Fibroblast of lung (primary cell): ENCODE results near the gene KIAA1614. TPM values are rescaled to one million over a fixed set of nuclear protein-coding genes. Genes with fewer than 3 reads are reported as not detected.

Experiments
- DNase-seq, 2 donors: peaks; one replicate each; pipeline versions ENCODE4 v3.0.0 to v3.0.0-alpha.2; 2010; ENCODE audit warnings: low read depth in 2 of 2
- H2AFZ ChIP-seq: 2 replicates; pipeline ENCODE4 v1.5.1; 2012; ENCODE audit warnings: low read length, control low read depth, inconsistent platforms
- H3K27ac ChIP-seq: 2 replicates; pipeline ENCODE4 v1.5.1; 2011; ENCODE audit warnings: low read length, control low read depth; ENCODE audit not compliant: insufficient read depth
- H3K27me3 ChIP-seq: 2 replicates; pipeline ENCODE4 v1.5.1; 2011; ENCODE audit warnings: mild to moderate bottlenecking, low read length; ENCODE audit not compliant: control insufficient read depth, insufficient read depth
- H3K36me3 ChIP-seq: 2 replicates; pipeline ENCODE4 v1.5.1; 2011; ENCODE audit warnings: low read length; ENCODE audit not compliant: control insufficient read depth, insufficient read depth
- H3K4me1 ChIP-seq: 2 replicates; pipeline ENCODE4 v1.5.1; 2011; ENCODE audit warnings: low read length; ENCODE audit not compliant: control insufficient read depth, insufficient read depth; ENCODE audit errors: extremely low read depth
- H3K4me2 ChIP-seq: 2 replicates; pipeline ENCODE4 v1.5.1; 2011; ENCODE audit warnings: low read length, control low read depth; ENCODE audit not compliant: insufficient read depth; ENCODE audit errors: extremely low read depth
- H3K4me3 ChIP-seq, 4 experiments: fragments of 200-600 bp in 1 of 4; sonication (generic) in 1 of 4; replicated peaks in 1 of 4; 2 replicates each; pipeline ENCODE4 v1.5.1; 2011 to 2016; ENCODE audit warnings: low read length in 4 of 4, low read depth in 3 of 4, mild to moderate bottlenecking in 3 of 4, control low read depth in 2 of 4, inconsistent platforms in 1 of 4, mixed read lengths in 1 of 4; ENCODE audit not compliant: insufficient read depth in 1 of 4; ENCODE audit errors: control extremely low read depth in 1 of 4
- H3K79me2 ChIP-seq: 2 replicates; pipeline ENCODE4 v1.5.1; 2012; ENCODE audit warnings: mild to moderate bottlenecking, low read length, inconsistent platforms; ENCODE audit not compliant: control insufficient read depth, insufficient read depth
- H3K9ac ChIP-seq: 2 replicates; pipeline ENCODE4 v1.5.1; 2011; ENCODE audit warnings: mild to moderate bottlenecking, low read length, control low read depth; ENCODE audit not compliant: insufficient read depth
- H3K9me3 ChIP-seq: 2 replicates; pipeline ENCODE4 v1.5.1; 2012; ENCODE audit warnings: low read depth, low read length; ENCODE audit not compliant: control insufficient read depth, insufficient read depth
- H4K20me1 ChIP-seq: 2 replicates; pipeline ENCODE4 v1.5.1; 2011; ENCODE audit warnings: low read length; ENCODE audit not compliant: control insufficient read depth, insufficient read depth; ENCODE audit errors: extremely low read depth
- CTCF ChIP-seq, 2 donors: IDR thresholded peaks in 1 of 2; conservative IDR thresholded peaks in 1 of 2; 1 replicate in 1 of 2; 2 replicates in 1 of 2; pipeline ENCODE4 v1.5.1; 2011 to 2012; ENCODE audit warnings: low read length in 2 of 2, control low read depth in 1 of 2, inconsistent platforms in 1 of 2, low read depth in 1 of 2, mild to moderate bottlenecking in 1 of 2
- EZH2 ChIP-seq: IDR thresholded peaks from 2 replicates; pipeline ENCODE4 v1.5.1; 2012; ENCODE audit warnings: low read length, control low read depth, mild to moderate bottlenecking; ENCODE audit errors: missing control alignments
- polyA plus RNA-seq, 2 donors: library from polyadenylated mRNA; depleted of rRNA in 1 of 2; stranded (reverse) in 1 of 2; unstranded in 1 of 2; fragments of >200 nt; gene quantifications; 2 replicates each; pipeline ENCODE4 v1.2.1, GENCODE V29; 2011 to 2012; ENCODE audit warnings: missing spikeins in 1 of 2
- total RNA-seq: library from RNA; depleted of rRNA; stranded (reverse); fragments of >200 nt; gene quantifications from 2 replicates; pipeline ENCODE4 v1.2.1, GENCODE V29; 2014

Gene KIAA1614
- total and polyA plus RNA-seq, 2 donors (not counting 1 experiment from before 2014, with no cell fraction given), result 3.0 to 8.1 TPM

DNA sequence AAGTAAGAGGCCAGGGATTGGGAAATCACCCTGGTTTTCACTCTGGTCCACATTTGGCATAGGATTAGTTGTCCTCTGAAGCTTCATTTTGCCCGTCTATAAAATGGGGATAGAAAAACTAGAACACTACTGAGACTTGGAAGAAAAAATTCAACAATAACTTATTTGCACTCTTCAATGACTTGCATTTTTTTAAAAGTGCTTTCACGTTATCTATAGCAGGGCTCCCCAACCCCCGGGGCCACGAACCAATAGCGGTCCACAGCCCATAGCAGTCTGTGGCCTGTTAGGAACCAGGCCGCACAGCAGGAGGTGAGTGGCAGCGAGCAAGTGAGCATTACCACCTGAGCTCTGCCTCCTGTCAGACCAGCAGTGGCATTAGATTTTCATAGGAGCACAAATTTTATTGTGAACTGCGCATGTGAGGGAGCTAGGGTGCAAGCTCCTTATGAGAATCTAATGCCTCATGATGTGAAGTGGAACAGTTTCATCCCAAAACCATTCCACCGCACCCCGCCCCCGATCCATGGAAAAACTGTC, 2.8 kb downstream of the KIAA1614 start:
- H3K4me2 ChIP-seq, result no peak overlapping the region
- no peak overlapping the region for H3K27ac ChIP-seq
- peaks cover 4% of the 10 kb centered on the region for H3K79me2 ChIP-seq
- no peak for DNase-seq
- H3K27me3 ChIP-seq, result no peaks in the 10 kb centered on the region
- no peak overlapping the region for H2AFZ ChIP-seq
- no peak overlapping the region for H3K9ac ChIP-seq
- peaks cover 5% of the 10 kb centered on the region for H3K4me1 ChIP-seq
- H4K20me1 ChIP-seq, result no peaks in the 10 kb centered on the region
- no peaks in the 10 kb centered on the region for H3K9me3 ChIP-seq
- no peak overlapping the region for H3K4me3 ChIP-seq
- no peaks in the 10 kb centered on the region for H3K36me3 ChIP-seq
- TF ChIP-seq EZH2, result no peak
- no peak for TF ChIP-seq CTCF (conservative IDR thresholded peaks at IDR 0.05 in 1 of 2, IDR thresholded peaks at IDR 0.05 in 1 of 2; ENCODE audit: low read depth in 1 of 2, low read length in 2 of 2)

GRCh38 chr1:180916012-180916770, 3.5 kb downstream of the KIAA1614 start:
- Histone ChIP-seq H3K79me2 (peaks cover 4% of the 10 kb centered on the region), H2AFZ (no peak overlapping the region), H3K4me1 (peaks cover 5% of the 10 kb centered on the region), H3K4me3 (no peak overlapping the region), H3K9me3 (no peaks in the 10 kb centered on the region), H3K9ac (no peak overlapping the region), H3K27ac (no peak overlapping the region), H3K36me3 (no peaks in the 10 kb centered on the region), H4K20me1 (no peaks in the 10 kb centered on the region), H3K4me2 (no peak overlapping the region), H3K27me3 (no peaks in the 10 kb centered on the region)
- no peak for DNase-seq
- TF ChIP-seq EZH2 (no peak), CTCF (conservative IDR thresholded peaks at IDR 0.05 in 1 of 2, IDR thresholded peaks at IDR 0.05 in 1 of 2; ENCODE audit: low read depth in 1 of 2, low read length in 2 of 2) (no peak)

DNA sequence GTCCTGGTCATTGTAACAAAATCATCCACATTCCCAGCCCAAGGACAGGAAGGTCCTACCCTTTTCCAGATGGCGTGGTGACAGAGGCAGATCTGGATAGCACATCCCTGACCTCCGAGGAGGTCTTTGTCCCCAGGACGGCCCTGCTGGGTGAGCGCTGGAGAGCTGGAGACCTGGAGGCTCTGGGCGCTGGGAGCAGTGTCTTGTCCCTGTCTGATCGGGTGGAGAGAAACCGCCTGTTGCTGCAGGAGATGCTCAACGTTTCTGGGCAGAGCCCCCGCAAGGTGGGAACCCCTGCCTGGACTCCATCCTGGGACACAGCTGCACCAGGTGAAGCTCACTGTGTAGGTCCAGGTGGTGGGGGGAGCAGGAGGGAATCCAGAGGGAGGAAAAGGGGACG, 4.1 kb downstream of the KIAA1614 start:
- H3K9ac ChIP-seq, result no peak overlapping the region
- TF ChIP-seq CTCF (conservative IDR thresholded peaks at IDR 0.05 in 1 of 2, IDR thresholded peaks at IDR 0.05 in 1 of 2; ENCODE audit: low read depth in 1 of 2, low read length in 2 of 2), result no peak
- no peak for TF ChIP-seq EZH2
- no peak overlapping the region for H3K4me2 ChIP-seq
- no peak for DNase-seq
- H3K4me3 ChIP-seq, result no peak overlapping the region
- H2AFZ ChIP-seq, result no peak overlapping the region
- H3K36me3 ChIP-seq, result no peaks in the 10 kb centered on the region
- peaks cover 3% of the 10 kb centered on the region for H3K79me2 ChIP-seq
- no peak overlapping the region for H3K27ac ChIP-seq
- no peaks in the 10 kb centered on the region for H4K20me1 ChIP-seq
- no peaks in the 10 kb centered on the region for H3K9me3 ChIP-seq
- H3K27me3 ChIP-seq, result no peaks in the 10 kb centered on the region
- H3K4me1 ChIP-seq, result no peaks in the 10 kb centered on the region
